Smooth muscle cell (in vitro differentiated cells): ENCODE data around the gene ZNF526. TPM values are rescaled to one million over a fixed set of nuclear protein-coding genes. Genes with fewer than 3 reads are reported as not detected.

Source experiments
- DNase-seq: peaks from one replicate; lab custom pipeline; 2025; ENCODE audit not compliant: unreplicated experiment; lab: John Stamatoyannopoulos, UW
- H2AFZ ChIP-seq: fragments of 200-600 bp; sonication (generic); 2 replicates; pipeline ENCODE4 v1.6.0; 2016; ENCODE audit warnings: antibody characterized with exemption, low read depth, mild to moderate bottlenecking
- H3F3A ChIP-seq: fragments of 200-600 bp; sonication (generic); 2 replicates; pipeline ENCODE4 v1.6.0; 2017; ENCODE audit warnings: antibody characterized with exemption, low read depth
- H3K27ac ChIP-seq: fragments of 200-600 bp; sonication (generic); 2 replicates; pipeline ENCODE4 v1.5.1; 2016; ENCODE audit warnings: low read depth, mild to moderate bottlenecking
- H3K27me3 ChIP-seq: fragments of 200-600 bp; sonication (generic); 2 replicates; pipeline ENCODE4 v1.6.1; 2016; ENCODE audit warnings: low read depth, mild to moderate bottlenecking
- H3K36me3 ChIP-seq: fragments of 200-600 bp; sonication (generic); 2 replicates; pipeline ENCODE4 v1.5.1; 2016; ENCODE audit warnings: low read depth
- H3K4me1 ChIP-seq: fragments of 200-600 bp; sonication (generic); 2 replicates; pipeline ENCODE4 v1.5.1; 2016; ENCODE audit warnings: low read depth
- H3K4me2 ChIP-seq: fragments of 200-600 bp; sonication (generic); 2 replicates; pipeline ENCODE4 v1.6.0; 2016; ENCODE audit warnings: mild to moderate bottlenecking
- H3K4me3 ChIP-seq: fragments of 200-600 bp; sonication (generic); 2 replicates; pipeline ENCODE4 v1.5.1; 2016; ENCODE audit warnings: mild to moderate bottlenecking
- H3K79me2 ChIP-seq: fragments of 200-600 bp; sonication (generic); 2 replicates; pipeline ENCODE4 v1.6.0; 2016; ENCODE audit warnings: low read depth, mild to moderate bottlenecking
- H3K9ac ChIP-seq: fragments of 200-600 bp; sonication (generic); 2 replicates; pipeline ENCODE4 v1.6.0; 2016; ENCODE audit warnings: low read depth
- H3K9me3 ChIP-seq: fragments of 200-600 bp; sonication (generic); replicated peaks from 2 replicates; pipeline ENCODE4 v1.5.1; 2016; ENCODE audit warnings: low read depth
- H4K20me1 ChIP-seq: fragments of 200-600 bp; sonication (generic); 2 replicates; pipeline ENCODE4 v1.6.0; 2016; ENCODE audit warnings: low read depth
- WGBS: methylation state at CpG from one replicate; pipeline ENCODE4 v1.1.7; 2016; ENCODE audit warnings: low lambda C conversion rate; 5-methylcytosine and 5-hydroxymethylcytosine counted together
- polyA plus RNA-seq: library from polyadenylated mRNA; unstranded; fragments of >200 nt; fragmentation: Nextera tagmentation; extraction: Ambion mirVana; gene quantifications from 2 replicates; pipeline ENCODE4 v1.2.1, GENCODE V29; 2016
- total RNA-seq: library from RNA; depleted of rRNA; stranded (reverse); fragments of >200 nt; gene quantifications from 2 replicates; pipeline ENCODE4 v1.2.3, GENCODE V29; 2014
- TF ChIP-seq, protein P1 (sequence below): fragments of 200-600 bp; sonication (generic); IDR thresholded peaks from 2 replicates; pipeline ENCODE4 v1.5.1; 2017; ENCODE audit warnings: borderline replicate concordance, mild to moderate bottlenecking, antibody characterized with exemption; ENCODE audit not compliant: insufficient read depth, poor library complexity, severe bottlenecking

ZNF526 gene
- total and polyA plus RNA-seq, 2 experiments from 2014 or later = 5.0 to 12.1 TPM

DNA sequence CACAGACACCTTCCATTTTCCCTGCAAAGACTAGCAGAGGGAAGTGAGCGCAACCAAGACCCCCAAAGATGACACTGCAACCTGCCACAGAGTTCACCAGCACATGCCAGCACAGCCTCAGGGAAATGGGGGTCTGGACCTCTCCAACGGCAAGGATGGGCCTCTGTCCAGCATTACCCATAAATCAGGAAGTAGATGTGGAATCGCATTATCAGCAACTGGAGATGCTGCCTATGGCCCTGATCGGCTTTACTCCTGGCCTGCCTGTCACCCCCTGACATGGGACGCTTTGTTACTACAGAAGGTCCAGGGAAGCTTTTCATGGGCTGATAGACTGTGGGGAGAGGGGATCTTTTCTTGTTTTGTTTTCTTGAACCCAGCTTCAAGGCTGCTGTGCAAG, 46.4 kb upstream of the ZNF526 start:
- H3K4me3 ChIP-seq = no peak overlapping the region
- H3K9me3 ChIP-seq = no peaks in the 10 kb centered on the region
- DNase-seq = no peak
- H3F3A ChIP-seq = no peaks in the 10 kb centered on the region
- no peak overlapping the region for H2AFZ ChIP-seq
- 84% methylated on average over 5 of the region's 5 CpGs for WGBS
- no peak overlapping the region for H3K4me2 ChIP-seq
- TF ChIP-seq, protein P1, sequence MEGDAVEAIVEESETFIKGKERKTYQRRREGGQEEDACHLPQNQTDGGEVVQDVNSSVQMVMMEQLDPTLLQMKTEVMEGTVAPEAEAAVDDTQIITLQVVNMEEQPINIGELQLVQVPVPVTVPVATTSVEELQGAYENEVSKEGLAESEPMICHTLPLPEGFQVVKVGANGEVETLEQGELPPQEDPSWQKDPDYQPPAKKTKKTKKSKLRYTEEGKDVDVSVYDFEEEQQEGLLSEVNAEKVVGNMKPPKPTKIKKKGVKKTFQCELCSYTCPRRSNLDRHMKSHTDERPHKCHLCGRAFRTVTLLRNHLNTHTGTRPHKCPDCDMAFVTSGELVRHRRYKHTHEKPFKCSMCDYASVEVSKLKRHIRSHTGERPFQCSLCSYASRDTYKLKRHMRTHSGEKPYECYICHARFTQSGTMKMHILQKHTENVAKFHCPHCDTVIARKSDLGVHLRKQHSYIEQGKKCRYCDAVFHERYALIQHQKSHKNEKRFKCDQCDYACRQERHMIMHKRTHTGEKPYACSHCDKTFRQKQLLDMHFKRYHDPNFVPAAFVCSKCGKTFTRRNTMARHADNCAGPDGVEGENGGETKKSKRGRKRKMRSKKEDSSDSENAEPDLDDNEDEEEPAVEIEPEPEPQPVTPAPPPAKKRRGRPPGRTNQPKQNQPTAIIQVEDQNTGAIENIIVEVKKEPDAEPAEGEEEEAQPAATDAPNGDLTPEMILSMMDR = no peak
- H3K27me3 ChIP-seq = peaks cover 47% of the 10 kb centered on the region
- no peak overlapping the region for H3K9ac ChIP-seq
- H3K79me2 ChIP-seq = no peaks in the 10 kb centered on the region
- no peak overlapping the region for H3K27ac ChIP-seq
- H4K20me1 ChIP-seq = no peaks in the 10 kb centered on the region
- H3K36me3 ChIP-seq = no peaks in the 10 kb centered on the region
- no peaks in the 10 kb centered on the region for H3K4me1 ChIP-seq

DNA sequence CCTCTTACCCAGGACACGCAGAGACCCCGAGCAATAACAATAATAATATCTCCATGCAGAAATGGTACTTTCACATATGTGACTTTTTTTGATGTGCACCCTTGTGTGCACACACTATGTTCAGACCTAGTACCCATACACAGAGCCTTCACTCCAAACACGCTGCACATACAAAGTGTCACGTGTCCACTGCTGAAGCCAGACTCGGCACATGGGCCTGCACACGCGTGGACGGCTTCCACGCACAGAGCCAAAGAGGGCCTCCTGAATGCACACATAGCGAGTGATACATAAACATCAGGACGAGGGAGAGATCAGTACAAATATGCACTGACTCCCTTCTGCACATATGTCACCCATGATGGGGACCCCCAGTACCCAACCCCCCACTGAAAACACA, 45.9 kb upstream of the ZNF526 start:
- Histone ChIP-seq H3K4me3 (no peak overlapping the region), H3K9me3 (no peaks in the 10 kb centered on the region), H3K4me2 (no peak overlapping the region), H3K27ac (no peak overlapping the region), H3K27me3 (peaks cover 52% of the 10 kb centered on the region), H3K9ac (no peak overlapping the region), H3K79me2 (no peaks in the 10 kb centered on the region), H4K20me1 (no peaks in the 10 kb centered on the region), H2AFZ (no peak overlapping the region), H3F3A (no peaks in the 10 kb centered on the region), H3K4me1 (no peaks in the 10 kb centered on the region), H3K36me3 (no peaks in the 10 kb centered on the region)
- DNase-seq = no peak
- 89% methylated on average over 11 of the region's 11 CpGs for WGBS
- TF ChIP-seq, protein P1 = no peak

DNA sequence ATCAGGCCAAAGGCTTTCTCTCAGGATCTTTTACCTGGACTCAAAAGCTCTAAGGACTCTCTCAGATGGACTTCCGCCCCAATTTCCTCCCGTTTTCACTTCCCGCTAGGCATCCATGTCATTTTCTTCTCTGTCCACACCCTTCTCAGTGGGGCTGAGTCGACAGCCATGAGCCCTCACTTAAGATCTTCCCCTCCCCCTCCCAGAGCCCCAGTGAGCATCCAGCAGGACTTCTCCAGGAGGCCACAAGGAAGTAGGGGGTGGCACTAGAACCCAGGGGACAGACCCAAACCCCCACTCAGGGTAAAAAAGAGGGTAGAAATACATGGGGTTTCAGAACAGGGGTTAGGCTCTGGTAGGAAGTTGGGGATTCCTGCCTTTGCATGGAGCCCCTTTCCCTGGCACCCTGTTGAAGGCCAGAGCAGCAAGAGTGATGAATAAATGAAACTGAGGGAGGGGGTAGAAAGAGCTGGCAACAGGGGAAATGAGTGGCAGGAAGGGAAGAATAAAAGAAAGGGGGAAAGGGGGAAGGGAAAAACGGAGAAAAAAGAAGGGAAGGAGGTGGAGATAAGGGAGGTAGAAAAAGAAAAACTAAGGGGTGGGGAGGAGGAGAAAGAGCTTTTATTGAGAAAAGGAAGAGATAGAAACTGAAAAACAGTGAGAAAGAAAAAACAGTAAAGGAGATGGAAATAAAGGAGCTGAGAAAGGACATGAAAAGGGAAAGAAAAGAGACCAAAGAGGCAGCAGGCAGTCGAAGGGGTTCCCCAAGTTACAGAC, 45.0 kb upstream of the ZNF526 start:
- H3F3A ChIP-seq = no peaks in the 10 kb centered on the region
- 39% methylated on average over 6 of the region's 6 CpGs for WGBS
- TF ChIP-seq, protein P1 = no peak
- H3K9me3 ChIP-seq = no peaks in the 10 kb centered on the region
- no peak overlapping the region for H3K4me3 ChIP-seq
- H3K9ac ChIP-seq = no peak overlapping the region
- H3K27me3 ChIP-seq = peaks cover 62% of the 10 kb centered on the region
- H2AFZ ChIP-seq = no peak overlapping the region
- no peak overlapping the region for H3K4me2 ChIP-seq
- H4K20me1 ChIP-seq = no peaks in the 10 kb centered on the region
- DNase-seq = no peak
- H3K4me1 ChIP-seq = no peaks in the 10 kb centered on the region
- H3K79me2 ChIP-seq = no peaks in the 10 kb centered on the region
- no peak overlapping the region for H3K27ac ChIP-seq
- H3K36me3 ChIP-seq = no peaks in the 10 kb centered on the region
